ENCODE measurements around the gene FSTL4.

DNA sequence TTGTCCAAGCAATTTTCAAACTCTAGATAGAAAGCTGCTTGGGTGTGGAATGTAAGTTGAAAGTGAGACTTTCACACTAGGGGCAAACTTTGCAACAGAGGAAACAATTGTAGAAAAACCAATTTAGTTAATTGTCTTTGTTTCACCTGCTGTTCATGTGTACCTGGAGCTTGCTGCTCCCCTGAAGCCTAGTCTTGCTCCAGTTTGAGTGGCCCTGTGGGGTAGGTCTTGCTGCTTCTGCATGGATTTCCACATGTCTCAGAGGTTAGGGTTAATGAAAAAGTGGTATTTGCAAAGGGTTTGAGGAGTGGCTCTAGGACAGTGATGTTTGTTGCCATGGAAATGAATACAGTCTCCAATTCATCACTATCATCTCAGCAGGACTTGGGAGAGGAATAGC is 182.2 kb downstream of the FSTL4 start:
- TF ChIP-seq, protein P1, sequence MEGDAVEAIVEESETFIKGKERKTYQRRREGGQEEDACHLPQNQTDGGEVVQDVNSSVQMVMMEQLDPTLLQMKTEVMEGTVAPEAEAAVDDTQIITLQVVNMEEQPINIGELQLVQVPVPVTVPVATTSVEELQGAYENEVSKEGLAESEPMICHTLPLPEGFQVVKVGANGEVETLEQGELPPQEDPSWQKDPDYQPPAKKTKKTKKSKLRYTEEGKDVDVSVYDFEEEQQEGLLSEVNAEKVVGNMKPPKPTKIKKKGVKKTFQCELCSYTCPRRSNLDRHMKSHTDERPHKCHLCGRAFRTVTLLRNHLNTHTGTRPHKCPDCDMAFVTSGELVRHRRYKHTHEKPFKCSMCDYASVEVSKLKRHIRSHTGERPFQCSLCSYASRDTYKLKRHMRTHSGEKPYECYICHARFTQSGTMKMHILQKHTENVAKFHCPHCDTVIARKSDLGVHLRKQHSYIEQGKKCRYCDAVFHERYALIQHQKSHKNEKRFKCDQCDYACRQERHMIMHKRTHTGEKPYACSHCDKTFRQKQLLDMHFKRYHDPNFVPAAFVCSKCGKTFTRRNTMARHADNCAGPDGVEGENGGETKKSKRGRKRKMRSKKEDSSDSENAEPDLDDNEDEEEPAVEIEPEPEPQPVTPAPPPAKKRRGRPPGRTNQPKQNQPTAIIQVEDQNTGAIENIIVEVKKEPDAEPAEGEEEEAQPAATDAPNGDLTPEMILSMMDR (IDR thresholded peaks at IDR 0.05), result no peak
- TF ChIP-seq EZH2 (IDR thresholded peaks at IDR 0.05; ENCODE audit: borderline replicate concordance, insufficient read depth, low read depth, low read length, poor library complexity, severe bottlenecking), result no peak

Data from B cell (primary cell).